ENCODE results near the gene FUT3.
A peak's percentile ranks its signal among the peaks of the same experiment; 100 is the strongest.

- TF ChIP-seq CTCF (IDR thresholded peaks at IDR 0.05; ENCODE audit: low read depth, low read length, missing input control) (no peak), REST (IDR thresholded peaks at IDR 0.05) (no peak), RAD21 (IDR thresholded peaks at IDR 0.05) (no peak), MAX (IDR thresholded peaks at IDR 0.05) (no peak), SP1 (IDR thresholded peaks at IDR 0.05) (no peak), JUND (IDR thresholded peaks at IDR 0.05) (no peak), TAF1 (conservative IDR thresholded peaks at IDR 0.05) (no peak), ATF3 (IDR thresholded peaks at IDR 0.05) (no peak), FOXA1 (IDR thresholded peaks at IDR 0.05) (no peak), RXRA (IDR thresholded peaks at IDR 0.05) (peak; percentile 10 to 31), EGR1 (IDR thresholded peaks at IDR 0.05; ENCODE audit: low read depth in 2 of 2) (no peak)
Observed at GRCh38 chr19:5873617-5874199, 22.5 kb upstream of the FUT3 start.
